DOHH2 (cell line): ENCODE results near the gene PITPNC1.

Source experiments
- EZH2phosphoT487 ChIP-seq: fragments of 200-600 bp; sonication (generic); IDR thresholded peaks from 2 replicates; pipeline ENCODE4 v1.6.1; 2017; ENCODE audit warnings: borderline replicate concordance, mild to moderate bottlenecking, antibody characterized with exemption, low read length, moderate library complexity, mixed read lengths
- TF ChIP-seq, protein P1 (sequence below): fragments of 200-600 bp; sonication (generic); IDR thresholded peaks from one replicate; pipeline ENCODE4 v1.5.1; 2014; ENCODE audit warnings: antibody characterized with exemption, mild to moderate bottlenecking, low read depth, low read length; ENCODE audit not compliant: poor library complexity, severe bottlenecking

DNA sequence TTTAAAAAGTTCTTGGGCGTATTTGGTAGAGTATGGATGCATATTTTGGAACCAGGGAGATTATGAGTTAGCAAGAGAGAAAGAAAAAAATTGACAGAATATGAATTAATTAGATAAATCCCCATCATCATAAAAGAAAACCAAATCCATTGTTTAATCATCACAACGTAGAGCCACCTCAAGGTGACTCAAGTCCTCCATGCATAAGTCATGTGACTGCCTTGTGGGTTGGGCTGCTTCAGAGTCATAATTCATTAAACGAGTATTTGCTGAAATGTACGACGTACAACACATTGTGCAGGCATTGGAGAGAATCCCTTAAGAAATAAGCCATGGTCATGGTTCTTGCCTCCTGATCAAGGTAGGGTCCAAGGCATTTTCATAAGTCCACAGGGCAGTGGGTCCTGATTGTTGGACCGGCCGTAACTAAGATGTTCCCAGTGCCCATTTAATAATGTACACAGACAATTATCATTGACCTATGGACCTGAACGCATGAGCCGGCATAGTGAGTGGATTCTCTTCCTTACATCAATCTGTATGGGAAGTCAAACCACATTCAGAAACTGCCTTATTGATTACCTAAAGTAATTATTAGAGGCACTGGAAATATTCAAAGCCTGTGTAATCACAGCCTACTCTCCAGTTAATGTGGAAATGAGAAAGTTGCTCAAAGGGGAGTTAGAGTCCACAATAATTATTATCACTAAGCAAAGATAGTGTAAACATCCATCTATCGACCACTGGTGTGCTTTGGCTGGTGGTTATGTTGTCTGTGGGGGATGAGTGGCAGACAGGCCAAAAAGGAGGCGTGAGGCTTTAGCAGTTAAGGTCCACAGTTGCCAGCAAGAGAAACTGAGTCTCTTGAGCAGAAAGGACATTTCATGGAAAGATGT lies 165.4 kb downstream of the PITPNC1 start:
- TF ChIP-seq, protein P1, sequence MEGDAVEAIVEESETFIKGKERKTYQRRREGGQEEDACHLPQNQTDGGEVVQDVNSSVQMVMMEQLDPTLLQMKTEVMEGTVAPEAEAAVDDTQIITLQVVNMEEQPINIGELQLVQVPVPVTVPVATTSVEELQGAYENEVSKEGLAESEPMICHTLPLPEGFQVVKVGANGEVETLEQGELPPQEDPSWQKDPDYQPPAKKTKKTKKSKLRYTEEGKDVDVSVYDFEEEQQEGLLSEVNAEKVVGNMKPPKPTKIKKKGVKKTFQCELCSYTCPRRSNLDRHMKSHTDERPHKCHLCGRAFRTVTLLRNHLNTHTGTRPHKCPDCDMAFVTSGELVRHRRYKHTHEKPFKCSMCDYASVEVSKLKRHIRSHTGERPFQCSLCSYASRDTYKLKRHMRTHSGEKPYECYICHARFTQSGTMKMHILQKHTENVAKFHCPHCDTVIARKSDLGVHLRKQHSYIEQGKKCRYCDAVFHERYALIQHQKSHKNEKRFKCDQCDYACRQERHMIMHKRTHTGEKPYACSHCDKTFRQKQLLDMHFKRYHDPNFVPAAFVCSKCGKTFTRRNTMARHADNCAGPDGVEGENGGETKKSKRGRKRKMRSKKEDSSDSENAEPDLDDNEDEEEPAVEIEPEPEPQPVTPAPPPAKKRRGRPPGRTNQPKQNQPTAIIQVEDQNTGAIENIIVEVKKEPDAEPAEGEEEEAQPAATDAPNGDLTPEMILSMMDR = no peak
- TF ChIP-seq EZH2phosphoT487 = no peak
